ENCODE data around the gene KCNJ6.

GRCh38 chr21:37724201-37724600 lies 192.1 kb downstream of the KCNJ6 start:
- TF ChIP-seq, protein P1, sequence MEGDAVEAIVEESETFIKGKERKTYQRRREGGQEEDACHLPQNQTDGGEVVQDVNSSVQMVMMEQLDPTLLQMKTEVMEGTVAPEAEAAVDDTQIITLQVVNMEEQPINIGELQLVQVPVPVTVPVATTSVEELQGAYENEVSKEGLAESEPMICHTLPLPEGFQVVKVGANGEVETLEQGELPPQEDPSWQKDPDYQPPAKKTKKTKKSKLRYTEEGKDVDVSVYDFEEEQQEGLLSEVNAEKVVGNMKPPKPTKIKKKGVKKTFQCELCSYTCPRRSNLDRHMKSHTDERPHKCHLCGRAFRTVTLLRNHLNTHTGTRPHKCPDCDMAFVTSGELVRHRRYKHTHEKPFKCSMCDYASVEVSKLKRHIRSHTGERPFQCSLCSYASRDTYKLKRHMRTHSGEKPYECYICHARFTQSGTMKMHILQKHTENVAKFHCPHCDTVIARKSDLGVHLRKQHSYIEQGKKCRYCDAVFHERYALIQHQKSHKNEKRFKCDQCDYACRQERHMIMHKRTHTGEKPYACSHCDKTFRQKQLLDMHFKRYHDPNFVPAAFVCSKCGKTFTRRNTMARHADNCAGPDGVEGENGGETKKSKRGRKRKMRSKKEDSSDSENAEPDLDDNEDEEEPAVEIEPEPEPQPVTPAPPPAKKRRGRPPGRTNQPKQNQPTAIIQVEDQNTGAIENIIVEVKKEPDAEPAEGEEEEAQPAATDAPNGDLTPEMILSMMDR (IDR thresholded peaks at IDR 0.05 in 2 of 3, conservative IDR thresholded peaks at IDR 0.05 in 1 of 3; ENCODE audit: borderline replicate concordance in 1 of 3, insufficient read depth in 1 of 3, low read depth in 2 of 3, low read length in 2 of 3) = no peak
- TF ChIP-seq ELF1 (IDR thresholded peaks at IDR 0.05; ENCODE audit: borderline replicate concordance, low read depth) = no peak
- no peak for TF ChIP-seq REST (IDR thresholded peaks at IDR 0.05; ENCODE audit: low read depth)

Measured in HCT116 (cell line).